Activated CD8-positive, alpha-beta T cell treated with anti-CD3 and anti-CD28 coated beads for 36 hours (primary cell): ENCODE data around the gene PDLIM7. TPM values are rescaled to one million over a fixed set of nuclear protein-coding genes. Genes with fewer than 3 reads are reported as not detected.

ENCODE experiments used
- ATAC-seq: fragments of 200-7000 bp; cut with Tn5 transposase; one replicate; pipeline ENCODE4 v1.10.0; 2021; ENCODE audit warnings: mild to moderate bottlenecking, moderate library complexity
- CTCF ChIA-PET: fragments of 350-600 bp; sonication (Branson Sonifier 250); formaldehyde crosslinking; loops from one replicate; lab custom pipeline; 2021; ENCODE audit warnings: antibody characterized with exemption; lab: Charles Lee
- POLR2A ChIA-PET: fragments of 350-600 bp; sonication (Branson Sonifier 250); formaldehyde crosslinking; loops from one replicate; lab custom pipeline; 2021; ENCODE audit warnings: antibody characterized with exemption; lab: Charles Lee
- DNase-seq: peaks from one replicate; pipeline ENCODE4 v3.0.0-alpha.2; 2020
- H3K27ac Mint-ChIP-seq: one replicate; pipeline ENCODE4 v1.8.0; 2021; ENCODE audit warnings: mild to moderate bottlenecking, mixed read lengths
- H3K27me3 Mint-ChIP-seq: one replicate; pipeline ENCODE4 v1.8.0; 2021; ENCODE audit warnings: mixed read lengths
- H3K36me3 Mint-ChIP-seq: one replicate; pipeline ENCODE4 v1.8.0; 2021; ENCODE audit warnings: low read depth, mixed read lengths
- H3K4me1 Mint-ChIP-seq: one replicate; pipeline ENCODE4 v1.8.0; 2021; ENCODE audit warnings: low read depth, mixed read lengths
- H3K4me3 Mint-ChIP-seq: one replicate; pipeline ENCODE4 v1.8.0; 2021; ENCODE audit warnings: mild to moderate bottlenecking, moderate library complexity, mixed read lengths
- H3K9me3 Mint-ChIP-seq: one replicate; pipeline ENCODE4 v1.8.0; 2021; ENCODE audit warnings: mixed read lengths
- CTCF ChIP-seq: fragments of 200-600 bp; IDR thresholded peaks from one replicate; pipeline ENCODE4 v1.8.0; 2022; ENCODE audit warnings: antibody characterized with exemption, mild to moderate bottlenecking
- intact Hi-C: fragments of 100-400 bp; cut with micrococcal nuclease; formaldehyde crosslinking; loops from one replicate; pipeline ENCODE4 v1.10.0; 2022
- total RNA-seq, 2 experiments: library from RNA; stranded (reverse); gene quantifications; one replicate each; pipeline ENCODE4 v1.2.3, GENCODE V29; 2021

Gene PDLIM7
- total RNA-seq, 2 experiments from 2014 or later, result 68.4 to 73.0 TPM

- peak; percentile 23 for DNase-seq
- peaks cover 56% of the 10 kb centered on the region for H3K4me1 Mint-ChIP-seq
- intact Hi-C loops, result no loop called here
- H3K4me3 Mint-ChIP-seq, result peak overlapping the region; percentile 25
- H3K27ac Mint-ChIP-seq, result peak overlapping the region; percentile 82
- no peaks in the 10 kb centered on the region for H3K27me3 Mint-ChIP-seq
- peaks cover 12% of the 10 kb centered on the region for H3K36me3 Mint-ChIP-seq
- CTCF ChIA-PET, result interaction anchor here (0.8 to 6.5 kb wide), 10 partner anchors 12 to 167 kb away, joined by 3 to 48 read pairs (median 8); no protein-coding TSS in a partner anchor
- no peak for TF ChIP-seq CTCF
- POLR2A ChIA-PET, result interaction anchor here (0.6 to 22.8 kb wide), 6 partner anchors 13 to 62 kb away, joined by 3 to 294 read pairs (median 4); partner anchors contain the start of genes PDLIM7 and PRR7
- ATAC-seq, result no peak
- no peaks in the 10 kb centered on the region for H3K9me3 Mint-ChIP-seq
Measured at GRCh38 chr5:177476531-177477233, 20.7 kb downstream of the PDLIM7 start.

GRCh38 chr5:177475563-177476427, 21.6 kb downstream of the PDLIM7 start:
- Mint-ChIP-seq H3K27ac (peak overlapping the region; percentile 82), H3K9me3 (no peaks in the 10 kb centered on the region), H3K36me3 (peaks cover 19% of the 10 kb centered on the region), H3K4me1 (peaks cover 65% of the 10 kb centered on the region), H3K4me3 (peak overlapping the region; percentile 25), H3K27me3 (no peaks in the 10 kb centered on the region)
- CTCF ChIA-PET, result interaction anchor here (1.0 to 6.5 kb wide), 10 partner anchors 13 to 166 kb away, joined by 4 to 48 read pairs (median 8); no protein-coding TSS in a partner anchor
- intact Hi-C loops, result no loop called here
- no peak for TF ChIP-seq CTCF
- DNase-seq (peak; percentile 67), ATAC-seq (peak; percentile 8)
- POLR2A ChIA-PET, result interaction anchor here (0.6 to 22.8 kb wide), 6 partner anchors 14 to 63 kb away, joined by 3 to 294 read pairs (median 4); partner anchors contain the start of genes PDLIM7 and PRR7

GRCh38 chr5:177474846-177475562, 22.4 kb downstream of the PDLIM7 start:
- Mint-ChIP-seq H3K4me1 (peaks cover 70% of the 10 kb centered on the region), H3K4me3 (peak overlapping the region; percentile 61), H3K27me3 (no peaks in the 10 kb centered on the region), H3K36me3 (peaks cover 23% of the 10 kb centered on the region), H3K27ac (peak overlapping the region; percentile 82), H3K9me3 (no peaks in the 10 kb centered on the region)
- peak; percentile 34 for DNase-seq
- ChIA-PET POLR2A (interaction anchor here (0.7 to 22.8 kb wide), 6 partner anchors 8 to 47 kb away, joined by 3 to 294 read pairs (median 4); partner anchors contain the start of genes PDLIM7 and PRR7), CTCF (interaction anchor here (0.5 to 6.5 kb wide), 8 partner anchors 18 to 84 kb away, joined by 3 to 48 read pairs (median 6); no protein-coding TSS in a partner anchor)
- intact Hi-C loops, result no loop called here
- no peak for TF ChIP-seq CTCF
- no peak for ATAC-seq

- TF ChIP-seq CTCF, result no peak
- Mint-ChIP-seq H3K36me3 (peaks cover 26% of the 10 kb centered on the region), H3K9me3 (no peaks in the 10 kb centered on the region), H3K27ac (peak overlapping the region; percentile 56), H3K27me3 (no peaks in the 10 kb centered on the region), H3K4me1 (peaks cover 63% of the 10 kb centered on the region), H3K4me3 (peak overlapping the region; percentile 61)
- no peak for DNase-seq
- CTCF ChIA-PET, result interaction anchor here (0.5 to 1.4 kb wide), 4 partner anchors 19 to 29 kb away, joined by 3 to 4 read pairs (median 4); no protein-coding TSS in a partner anchor
- POLR2A ChIA-PET, result interaction anchor here (1.4 to 22.8 kb wide), 5 partner anchors 9 to 112 kb away, joined by 3 to 294 read pairs (median 4); partner anchors contain the start of genes PDLIM7 and PRR7
- intact Hi-C loops, result no loop called here
- ATAC-seq, result no peak
Measured at GRCh38 chr5:177474002-177474476, 23.4 kb downstream of the PDLIM7 start.
